Panc1 (cell line): ENCODE data around the gene SLFN11.

ENCODE experiments used
- CTCF ChIP-seq: fragments of 450-650 bp; IDR thresholded peaks from 2 replicates; pipeline ENCODE4 v1.5.1; 2017; ENCODE audit warnings: mild to moderate bottlenecking
- POLR2AphosphoS5 ChIP-seq: IDR thresholded peaks from 2 replicates; pipeline ENCODE4 v1.6.1; 2012; ENCODE audit warnings: mild to moderate bottlenecking, low read depth, low read length, moderate library complexity
- REST ChIP-seq, 2 experiments: IDR thresholded peaks; 2 replicates each; pipeline ENCODE4 v1.6.1; 2011 to 2012; ENCODE audit warnings: low read depth in 2 of 2, control low read depth in 1 of 2, low read length in 1 of 2, mild to moderate bottlenecking in 1 of 2, moderate library complexity in 1 of 2; ENCODE audit not compliant: insufficient read depth in 1 of 2
- SIN3A ChIP-seq: IDR thresholded peaks from 2 replicates; pipeline ENCODE4 v1.6.1; 2012; ENCODE audit warnings: low read depth, mild to moderate bottlenecking, low read length, moderate library complexity, borderline replicate concordance; ENCODE audit not compliant: insufficient read depth

- TF ChIP-seq CTCF (peak; percentile 84), SIN3A (no peak), POLR2AphosphoS5 (no peak), REST (IDR thresholded peaks at IDR 0.05; ENCODE audit: insufficient read depth in 1 of 2, low read depth in 2 of 2, low read length in 1 of 2) (no peak)
Observed at GRCh38 chr17:35312790-35313711, 60.4 kb downstream of the SLFN11 start.
